Measurements from ENCODE around the gene NUCKS1. TPM values are rescaled to one million over a fixed set of nuclear protein-coding genes. Genes with fewer than 3 reads are reported as not detected.

NUCKS1 gene
- polyA plus RNA-seq, 3 donors: 4.2 to 4.9 (median 4.2) TPM

DNA sequence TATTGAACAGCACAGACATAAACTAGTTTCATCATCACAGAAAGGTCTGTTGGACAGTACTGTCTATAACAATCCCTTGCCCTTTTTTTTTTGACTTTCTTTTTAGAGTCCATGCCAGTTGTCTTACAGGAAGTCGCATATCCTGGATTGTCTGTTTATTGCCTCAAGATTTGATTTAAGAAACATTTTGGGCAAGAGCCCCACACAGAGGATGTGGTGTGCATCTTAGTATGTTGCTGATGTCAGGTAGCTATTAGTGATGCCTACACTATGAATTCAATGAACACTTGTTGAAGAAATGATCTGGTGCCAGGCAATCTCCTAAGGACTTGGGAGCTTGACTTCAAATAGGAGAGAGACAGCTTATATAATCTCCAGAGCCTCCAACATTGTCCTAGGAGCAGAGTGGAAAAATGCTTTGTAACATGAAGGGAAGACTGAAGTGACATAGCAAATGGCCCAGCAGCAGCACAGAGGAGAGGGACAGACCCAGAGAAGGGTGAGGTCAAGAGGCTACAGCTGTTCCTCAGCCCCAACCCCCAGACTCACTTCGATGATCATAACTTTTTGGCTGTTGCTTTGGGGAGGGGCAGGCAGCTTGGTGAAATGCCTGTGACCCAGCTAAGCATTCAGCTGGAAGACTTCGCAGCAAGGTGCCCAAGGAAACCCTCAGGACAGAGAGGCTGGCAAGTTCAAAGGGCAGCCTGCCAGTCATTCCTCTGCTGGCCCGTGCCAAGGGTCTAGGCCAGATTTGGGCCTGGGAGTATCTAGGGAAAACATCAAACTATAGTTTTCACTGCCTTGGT, 32.8 kb upstream of the NUCKS1 start:
- H3K36me3 ChIP-seq (replicated peaks in 1 of 2; ENCODE audit: control insufficient read depth in 1 of 2, insufficient read depth in 2 of 2, low read length in 2 of 2): no peaks in the 10 kb centered on the region
- Mint-ChIP-seq H3K27me3 (ENCODE audit: low read depth in 3 of 3) (peaks cover 0 to 3% (median 2%) of the 10 kb centered on the region in 3 donors), H3K9me3 (peaks cover 0 to 1% (median 0%) of the 10 kb centered on the region in 7 donors), H3K4me1 (peaks cover 22% of the 10 kb centered on the region), H3K27ac (no peak overlapping the region), H3K36me3 (no peaks in the 10 kb centered on the region), H3K4me3 (no peak overlapping the region)
- H3K9me3 ChIP-seq (replicated peaks in 1 of 2; ENCODE audit: control insufficient read depth in 1 of 2, insufficient read depth in 1 of 2, low read length in 2 of 2): no peaks in the 10 kb centered on the region
- no peak for DNase-seq
- H3K4me1 ChIP-seq (ENCODE audit: control insufficient read depth in 1 of 2, insufficient read depth in 2 of 2, low read length in 2 of 2): peaks cover 11 to 14% of the 10 kb centered on the region in 2 donors
- WGBS (ENCODE audit: insufficient coverage): 100% methylated on average over 2 of the region's 4 CpGs
- H3K4me2 ChIP-seq (replicated peaks; ENCODE audit: extremely low read depth, low read length, poor library complexity, severe bottlenecking): no peak overlapping the region
- H4K20me1 ChIP-seq (ENCODE audit: insufficient read depth, low read length): no peaks in the 10 kb centered on the region
- intact Hi-C loops (cut with micrococcal nuclease): no loop called here
- H2AFZ ChIP-seq (ENCODE audit: insufficient read depth, low read depth, low read length, poor library complexity, severe bottlenecking): no peak overlapping the region
- H3K27ac ChIP-seq (ENCODE audit: low read depth in 1 of 2, low read length in 2 of 2): no peak overlapping the region
- no peaks in the 10 kb centered on the region for H3K79me2 ChIP-seq (ENCODE audit: insufficient read depth, low read length)
- H3K9ac ChIP-seq (ENCODE audit: insufficient read depth, low read length, poor library complexity, severe bottlenecking): no peak overlapping the region
- no peaks in the 10 kb centered on the region for H3K27me3 ChIP-seq (ENCODE audit: control insufficient read depth in 2 of 2, insufficient read depth in 2 of 2, low read length in 2 of 2)
- H3K4me3 ChIP-seq (replicated peaks in 1 of 3; ENCODE audit: low read depth in 2 of 3, low read length in 3 of 3): no peak overlapping the region
- TF ChIP-seq, protein P1, sequence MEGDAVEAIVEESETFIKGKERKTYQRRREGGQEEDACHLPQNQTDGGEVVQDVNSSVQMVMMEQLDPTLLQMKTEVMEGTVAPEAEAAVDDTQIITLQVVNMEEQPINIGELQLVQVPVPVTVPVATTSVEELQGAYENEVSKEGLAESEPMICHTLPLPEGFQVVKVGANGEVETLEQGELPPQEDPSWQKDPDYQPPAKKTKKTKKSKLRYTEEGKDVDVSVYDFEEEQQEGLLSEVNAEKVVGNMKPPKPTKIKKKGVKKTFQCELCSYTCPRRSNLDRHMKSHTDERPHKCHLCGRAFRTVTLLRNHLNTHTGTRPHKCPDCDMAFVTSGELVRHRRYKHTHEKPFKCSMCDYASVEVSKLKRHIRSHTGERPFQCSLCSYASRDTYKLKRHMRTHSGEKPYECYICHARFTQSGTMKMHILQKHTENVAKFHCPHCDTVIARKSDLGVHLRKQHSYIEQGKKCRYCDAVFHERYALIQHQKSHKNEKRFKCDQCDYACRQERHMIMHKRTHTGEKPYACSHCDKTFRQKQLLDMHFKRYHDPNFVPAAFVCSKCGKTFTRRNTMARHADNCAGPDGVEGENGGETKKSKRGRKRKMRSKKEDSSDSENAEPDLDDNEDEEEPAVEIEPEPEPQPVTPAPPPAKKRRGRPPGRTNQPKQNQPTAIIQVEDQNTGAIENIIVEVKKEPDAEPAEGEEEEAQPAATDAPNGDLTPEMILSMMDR (IDR thresholded peaks at IDR 0.05): no peak

DNA sequence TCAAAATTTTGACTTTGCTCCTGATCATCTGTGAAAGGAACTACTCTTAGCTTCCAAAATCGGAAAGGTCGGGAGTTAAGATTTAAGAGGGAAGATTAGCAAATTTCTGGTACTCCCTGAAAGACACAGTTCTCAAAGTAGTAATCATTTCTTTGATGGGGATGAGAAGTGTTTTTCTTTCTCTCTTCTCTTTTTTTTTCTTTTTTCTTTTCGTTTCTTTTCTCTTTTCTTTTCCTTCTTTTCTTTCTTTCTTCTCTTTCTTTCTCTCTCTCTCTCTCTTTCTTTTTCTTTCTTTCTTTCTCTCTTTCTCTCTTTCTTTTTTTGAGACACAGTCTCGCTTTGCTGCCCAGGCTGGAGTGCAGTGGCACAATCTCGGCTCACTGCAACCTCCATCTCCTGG, 30.4 kb upstream of the NUCKS1 start:
- H3K4me1 Mint-ChIP-seq: peaks cover 41% of the 10 kb centered on the region
- Histone ChIP-seq H3K4me2 (replicated peaks; ENCODE audit: extremely low read depth, low read length, poor library complexity, severe bottlenecking) (no peak overlapping the region), H3K79me2 (ENCODE audit: insufficient read depth, low read length) (no peaks in the 10 kb centered on the region), H4K20me1 (ENCODE audit: insufficient read depth, low read length) (no peaks in the 10 kb centered on the region), H3K9me3 (replicated peaks in 1 of 2; ENCODE audit: control insufficient read depth in 1 of 2, insufficient read depth in 1 of 2, low read length in 2 of 2) (no peaks in the 10 kb centered on the region), H3K36me3 (replicated peaks in 1 of 2; ENCODE audit: control insufficient read depth in 1 of 2, insufficient read depth in 2 of 2, low read length in 2 of 2) (no peaks in the 10 kb centered on the region), H3K4me3 (replicated peaks in 1 of 3; ENCODE audit: low read depth in 2 of 3, low read length in 3 of 3) (no peak overlapping the region), H3K27ac (ENCODE audit: low read depth in 1 of 2, low read length in 2 of 2) (no peak overlapping the region), H3K9ac (ENCODE audit: insufficient read depth, low read length, poor library complexity, severe bottlenecking) (no peak overlapping the region), H3K4me1 (ENCODE audit: control insufficient read depth in 1 of 2, insufficient read depth in 2 of 2, low read length in 2 of 2) (peaks cover 28 to 32% of the 10 kb centered on the region in 2 donors), H3K27me3 (ENCODE audit: control insufficient read depth in 2 of 2, insufficient read depth in 2 of 2, low read length in 2 of 2) (no peaks in the 10 kb centered on the region), H2AFZ (ENCODE audit: insufficient read depth, low read depth, low read length, poor library complexity, severe bottlenecking) (no peak overlapping the region)
- TF ChIP-seq, protein P1 (IDR thresholded peaks at IDR 0.05): no peak
- no peak for DNase-seq
- 80% methylated on average over 2 of the region's 5 CpGs for WGBS (ENCODE audit: insufficient coverage)
- no peaks in the 10 kb centered on the region for H3K36me3 Mint-ChIP-seq
- peaks cover 0 to 3% (median 2%) of the 10 kb centered on the region in 3 donors for H3K27me3 Mint-ChIP-seq (ENCODE audit: low read depth in 3 of 3)
- no peak overlapping the region for H3K27ac Mint-ChIP-seq
- H3K4me3 Mint-ChIP-seq: no peak overlapping the region
- intact Hi-C loops (cut with micrococcal nuclease): no loop called here
- peaks cover 0 to 1% (median 0%) of the 10 kb centered on the region in 7 donors for H3K9me3 Mint-ChIP-seq
